A549 (cell line): ENCODE results near the gene MMP11. TPM values are rescaled to one million over a fixed set of nuclear protein-coding genes. Genes with fewer than 3 reads are reported as not detected.
A peak's percentile ranks its signal among the peaks of the same experiment; 100 is the strongest.

Experiments
- ATAC-seq, 2 experiments: fragments of 200-7000 bp in 1 of 2; fragments of >200 bp in 1 of 2; cut with Nextera tagmentation in 1 of 2; cut with Tn5 transposase in 1 of 2; 3 replicates each; pipeline versions ENCODE4 v1.8.0 to v1.9.1; 2018 to 2020; ENCODE audit warnings: mild to moderate bottlenecking in 1 of 2, moderate library complexity in 1 of 2
- CTCF ChIA-PET: fragments of 300-600 bp; sonication (Branson Sonifier 250); formaldehyde crosslinking; extraction: SDS; loops from one replicate; lab custom pipeline; 2021; ENCODE audit warnings: antibody characterized with exemption, inconsistent platforms; lab: Yijun Ruan, JAX
- POLR2A ChIA-PET: fragments of 350-600 bp; formaldehyde crosslinking; extraction: SDS; loops from one replicate; lab custom pipeline; 2021; ENCODE audit warnings: antibody characterized with exemption, inconsistent platforms; lab: Yijun Ruan, JAX
- DNase-seq, 2 experiments: peaks; one replicate each; pipeline versions ENCODE4 v3.0.0 to v3.0.0-alpha.2; 2011 to 2016; ENCODE audit warnings: low read depth in 1 of 2, low spot score in 1 of 2
- FAIRE-seq: peaks from 2 replicates; lab custom pipeline; 2011; peaks lifted over from hg19 to GRCh38; lab: Jason Lieb, UNC
- H3K27ac ChIP-seq, 2 experiments: fragments of >200 bp; sonication (Bioruptor Twin); formaldehyde crosslinking; 3 replicates each; pipeline ENCODE4 v1.5.1; 2016 to 2017
- H3K4me1 ChIP-seq: fragments of >200 bp; sonication (Bioruptor Twin); formaldehyde crosslinking; 3 replicates; pipeline ENCODE4 v1.6.1; 2016
- H3K4me2 ChIP-seq: fragments of >200 bp; sonication (Bioruptor Twin); formaldehyde crosslinking; 3 replicates; pipeline ENCODE4 v1.6.1; 2016
- H3K4me3 ChIP-seq: fragments of >200 bp; sonication (Bioruptor Twin); formaldehyde crosslinking; 3 replicates; pipeline ENCODE4 v1.5.1; 2016
- H3K9me3 ChIP-seq: fragments of >200 bp; sonication (Bioruptor Twin); formaldehyde crosslinking; 3 replicates; pipeline ENCODE4 v1.6.1; 2016
- BHLHE40 ChIP-seq: IDR thresholded peaks from 2 replicates; pipeline ENCODE4 v1.6.1; 2012; ENCODE audit warnings: low read depth, low read length, inconsistent platforms
- CBX8 ChIP-seq: fragments of 200-600 bp; sonication (generic); IDR thresholded peaks from 2 replicates; pipeline ENCODE4 v1.6.1; 2016
- ESRRA ChIP-seq: fragments of 150-350 bp; IDR thresholded peaks from 2 replicates; pipeline ENCODE4 v1.6.1; 2014; ENCODE audit warnings: mild to moderate bottlenecking, low read length, borderline replicate concordance
- FOXS1 ChIP-seq: fragments of 250-450 bp; sonication (Bioruptor Pico); IDR thresholded peaks from 2 replicates; pipeline ENCODE4 v1.5.0; 2020; ENCODE audit warnings: mild to moderate bottlenecking, moderate library complexity
- HEYL ChIP-seq: fragments of 250-450 bp; sonication (Bioruptor Pico); IDR thresholded peaks from 2 replicates; pipeline ENCODE4 v1.8.0; 2021; ENCODE audit warnings: mild to moderate bottlenecking, moderate library complexity
- HOXB5 ChIP-seq: fragments of 250-450 bp; sonication (Bioruptor Pico); IDR thresholded peaks from 2 replicates; pipeline ENCODE4 v1.5.0; 2020; ENCODE audit warnings: mild to moderate bottlenecking, moderate library complexity
- KDM5A ChIP-seq: fragments of 200-600 bp; sonication (generic); IDR thresholded peaks from 2 replicates; pipeline ENCODE4 v1.6.1; 2016; ENCODE audit warnings: antibody characterized with exemption, mild to moderate bottlenecking
- MAFK ChIP-seq: fragments of 450-650 bp; IDR thresholded peaks from 2 replicates; pipeline ENCODE4 v1.6.1; 2014; ENCODE audit not compliant: partially characterized antibody
- MAZ ChIP-seq: fragments of 150-350 bp; IDR thresholded peaks from 2 replicates; pipeline ENCODE4 v1.6.1; 2014; ENCODE audit warnings: antibody characterized with exemption, low read depth, low read length, borderline replicate concordance
- NFE2L2 ChIP-seq: fragments of 150-350 bp; conservative IDR thresholded peaks from 2 replicates; pipeline ENCODE4 v1.6.1; 2014; ENCODE audit warnings: low read length
- NR3C1 ChIP-seq: fragments of >200 bp; sonication (Bioruptor Twin); formaldehyde crosslinking; IDR thresholded peaks from 3 replicates; pipeline ENCODE4 v1.6.1; 2017
- PHF8 ChIP-seq: fragments of 200-600 bp; sonication (generic); IDR thresholded peaks from 2 replicates; pipeline ENCODE4 v1.6.1; 2016; ENCODE audit warnings: low read depth, mild to moderate bottlenecking, antibody characterized with exemption, moderate library complexity, borderline replicate concordance
- RAD21 ChIP-seq, 2 experiments: fragments of >200 bp in 1 of 2; sonication (Bioruptor Twin) in 1 of 2; formaldehyde crosslinking in 1 of 2; IDR thresholded peaks in 1 of 2; conservative IDR thresholded peaks in 1 of 2; 2 replicates in 1 of 2; 3 replicates in 1 of 2; pipeline ENCODE4 v1.6.1; 2012 to 2018; ENCODE audit warnings: inconsistent platforms in 1 of 2
- RARB ChIP-seq: fragments of 250-450 bp; sonication (Bioruptor Pico); IDR thresholded peaks from 2 replicates; pipeline ENCODE4 v1.8.0; 2021; ENCODE audit warnings: mild to moderate bottlenecking, moderate library complexity
- RFX5 ChIP-seq: fragments of 450-650 bp; IDR thresholded peaks from 2 replicates; pipeline ENCODE4 v1.7.1; 2014; ENCODE audit warnings: antibody characterized with exemption, mild to moderate bottlenecking, moderate library complexity
- RNF2 ChIP-seq: fragments of 200-600 bp; sonication (generic); IDR thresholded peaks from 2 replicates; pipeline ENCODE4 v1.6.1; 2016; ENCODE audit warnings: low read depth, mild to moderate bottlenecking, antibody characterized with exemption, moderate library complexity, borderline replicate concordance
- SMC3 ChIP-seq: fragments of >200 bp; sonication (Bioruptor Twin); formaldehyde crosslinking; IDR thresholded peaks from 3 replicates; pipeline ENCODE4 v1.6.1; 2018; ENCODE audit warnings: inconsistent platforms
- SREBF2 ChIP-seq: fragments of 450-650 bp; IDR thresholded peaks from 2 replicates; pipeline ENCODE4 v1.6.1; 2014; ENCODE audit warnings: mild to moderate bottlenecking, moderate library complexity
- TP53 ChIP-seq: fragments of 250-450 bp; sonication (Bioruptor Pico); IDR thresholded peaks from 2 replicates; pipeline ENCODE4 v1.5.0; 2021; ENCODE audit warnings: mild to moderate bottlenecking, moderate library complexity
- WGBS: methylation state at CpG from one replicate; pipeline ENCODE4 v1.1.6; 2017; ENCODE audit errors: missing lambda C conversion rate; 5-methylcytosine and 5-hydroxymethylcytosine counted together
- polyA plus RNA-seq, 4 experiments: library from polyadenylated mRNA; depleted of rRNA in 3 of 4; stranded (reverse); fragments of >200 nt; fragmentation: RNase III in 1 of 4; extraction: RNeasy Plus Mini Kit Qiagen cat#74134 plus additional on column Dnase treatment in 1 of 4; gene quantifications; 2 replicates in 3 of 4; 3 replicates in 1 of 4; pipeline ENCODE4 v1.2.3, GENCODE V29; 2011 to 2017
- TF ChIP-seq, protein P1 (sequence below): IDR thresholded peaks from 2 replicates; pipeline ENCODE4 v1.6.1; 2012; ENCODE audit warnings: low read depth, borderline replicate concordance
- TF ChIP-seq, protein P2 (sequence below): fragments of >200 bp; sonication (Bioruptor Twin); formaldehyde crosslinking; IDR thresholded peaks from 3 replicates; pipeline ENCODE4 v1.5.1; 2016
- TF ChIP-seq, protein P3 (sequence below): fragments of >200 bp; sonication (Bioruptor Twin); formaldehyde crosslinking; IDR thresholded peaks from 3 replicates; pipeline ENCODE4 v1.6.1; 2016
- TF ChIP-seq, protein P4 (sequence below): fragments of 250-450 bp; sonication (Bioruptor Pico); IDR thresholded peaks from 2 replicates; pipeline ENCODE4 v1.5.0; 2021; ENCODE audit warnings: mild to moderate bottlenecking, moderate library complexity, borderline replicate concordance
- TF ChIP-seq, protein P5 (sequence below): fragments of 450-650 bp; IDR thresholded peaks from 2 replicates; pipeline ENCODE4 v1.6.1; 2014; ENCODE audit warnings: antibody characterized with exemption
- TF ChIP-seq, protein P6 (sequence below): IDR thresholded peaks from 2 replicates; pipeline ENCODE4 v1.6.1; 2012

Gene MMP11
- polyA plus RNA-seq, 2 of the 4 experiments (the other 2 are of a cell fraction) = 0.23 to 0.36 TPM

DNA sequence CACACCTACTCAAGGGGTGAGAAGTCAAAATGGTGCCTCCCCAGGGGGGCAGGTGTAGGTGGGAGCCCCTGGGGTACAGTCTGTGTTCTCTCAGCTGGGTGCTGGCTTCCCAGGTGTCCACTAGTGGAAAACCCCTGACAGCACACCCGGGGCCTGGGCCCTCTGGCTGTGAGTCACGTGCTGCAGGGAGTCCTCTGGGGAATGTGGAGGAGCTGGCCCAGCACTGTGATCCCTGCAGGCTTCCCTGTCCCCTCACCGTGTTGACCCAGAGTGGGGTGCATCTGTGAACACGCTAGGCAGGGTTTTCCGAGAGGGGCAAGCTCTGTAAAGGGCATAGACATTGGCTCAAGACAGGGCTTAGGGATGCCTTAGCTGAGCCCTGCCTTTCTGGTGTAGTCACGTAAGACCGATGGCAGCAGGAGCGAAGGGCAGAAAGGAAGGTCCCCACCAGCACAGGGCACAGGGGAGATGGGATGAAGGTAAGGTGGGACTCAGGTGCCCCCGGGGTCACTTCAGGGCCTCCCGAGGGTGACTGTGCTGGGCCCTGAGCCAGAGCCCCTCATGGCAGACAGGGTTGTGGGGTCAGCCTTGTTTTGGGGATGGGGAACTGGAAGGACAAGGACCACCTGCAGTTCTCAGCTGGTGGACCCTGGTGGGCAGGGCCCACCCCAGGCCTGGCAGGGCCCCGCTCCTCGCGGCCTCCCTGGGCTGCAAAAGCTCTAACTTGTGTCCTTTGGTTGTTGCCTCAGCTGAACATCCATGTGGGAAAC is 52.0 kb downstream of the MMP11 start:
- POLR2A ChIA-PET = no interaction called here

DNA sequence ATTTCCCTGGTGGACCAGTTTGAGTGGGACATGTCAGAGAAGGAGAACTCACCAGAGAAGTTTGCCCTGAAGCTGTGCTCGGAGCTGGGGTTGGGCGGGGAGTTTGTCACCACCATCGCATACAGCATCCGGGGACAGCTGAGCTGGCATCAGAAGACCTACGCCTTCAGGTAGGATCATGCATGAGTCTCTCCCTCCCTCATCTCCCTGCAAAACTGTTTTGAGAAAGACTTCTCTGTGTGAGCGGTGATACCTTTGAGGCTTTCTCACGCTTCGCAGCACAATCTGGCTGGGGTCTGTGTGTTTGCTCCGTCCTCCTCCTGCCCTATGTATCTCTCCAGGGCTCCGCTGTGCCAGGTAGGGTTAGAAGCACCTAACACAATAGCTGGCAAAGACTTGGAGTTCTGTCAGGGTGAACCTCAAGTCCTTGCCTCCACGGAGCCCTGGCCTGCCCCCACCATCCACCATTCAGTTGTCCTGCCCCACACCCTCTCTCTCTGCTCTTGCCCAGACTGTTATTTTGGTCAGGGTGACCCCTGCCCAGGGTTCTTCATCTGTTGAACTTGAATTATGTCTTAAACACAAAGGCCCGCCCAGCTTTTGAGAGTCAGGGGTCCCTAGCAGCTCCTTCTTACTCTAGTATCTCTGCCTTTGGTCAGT is 52.7 kb downstream of the MMP11 start:
- CTCF ChIA-PET = interaction anchor here (1.2 to 4.4 kb wide), 3 partner anchors 23 to 57 kb away, joined by 5 to 21 read pairs (median 12); partner anchors contain the start of gene CHCHD10
- FAIRE-seq (no peak), ATAC-seq (no peak), DNase-seq (no peak)
- Histone ChIP-seq H3K4me3 (no peak overlapping the region), H3K27ac (peak overlapping the region; percentile 35 to 37; a peak in 3 of 6 replicates), H3K4me1 (no peaks in the 10 kb centered on the region), H3K9me3 (no peaks in the 10 kb centered on the region), H3K4me2 (no peak overlapping the region)
- 90% methylated on average over 12 of the region's 12 CpGs for WGBS
- POLR2A ChIA-PET = no interaction called here
- TF ChIP-seq NR3C1 (no peak), SREBF2 (no peak), HOXB5 (CRISPR knock-in tag) (no peak), RAD21 (conservative IDR thresholded peaks at IDR 0.05 in 1 of 2, IDR thresholded peaks at IDR 0.05 in 1 of 2) (no peak), CBX8 (no peak), KDM5A (no peak)
- TF ChIP-seq, protein P1, sequence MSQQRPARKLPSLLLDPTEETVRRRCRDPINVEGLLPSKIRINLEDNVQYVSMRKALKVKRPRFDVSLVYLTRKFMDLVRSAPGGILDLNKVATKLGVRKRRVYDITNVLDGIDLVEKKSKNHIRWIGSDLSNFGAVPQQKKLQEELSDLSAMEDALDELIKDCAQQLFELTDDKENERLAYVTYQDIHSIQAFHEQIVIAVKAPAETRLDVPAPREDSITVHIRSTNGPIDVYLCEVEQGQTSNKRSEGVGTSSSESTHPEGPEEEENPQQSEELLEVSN = no peak
- TF ChIP-seq, protein P2, sequence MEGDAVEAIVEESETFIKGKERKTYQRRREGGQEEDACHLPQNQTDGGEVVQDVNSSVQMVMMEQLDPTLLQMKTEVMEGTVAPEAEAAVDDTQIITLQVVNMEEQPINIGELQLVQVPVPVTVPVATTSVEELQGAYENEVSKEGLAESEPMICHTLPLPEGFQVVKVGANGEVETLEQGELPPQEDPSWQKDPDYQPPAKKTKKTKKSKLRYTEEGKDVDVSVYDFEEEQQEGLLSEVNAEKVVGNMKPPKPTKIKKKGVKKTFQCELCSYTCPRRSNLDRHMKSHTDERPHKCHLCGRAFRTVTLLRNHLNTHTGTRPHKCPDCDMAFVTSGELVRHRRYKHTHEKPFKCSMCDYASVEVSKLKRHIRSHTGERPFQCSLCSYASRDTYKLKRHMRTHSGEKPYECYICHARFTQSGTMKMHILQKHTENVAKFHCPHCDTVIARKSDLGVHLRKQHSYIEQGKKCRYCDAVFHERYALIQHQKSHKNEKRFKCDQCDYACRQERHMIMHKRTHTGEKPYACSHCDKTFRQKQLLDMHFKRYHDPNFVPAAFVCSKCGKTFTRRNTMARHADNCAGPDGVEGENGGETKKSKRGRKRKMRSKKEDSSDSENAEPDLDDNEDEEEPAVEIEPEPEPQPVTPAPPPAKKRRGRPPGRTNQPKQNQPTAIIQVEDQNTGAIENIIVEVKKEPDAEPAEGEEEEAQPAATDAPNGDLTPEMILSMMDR = no peak
- TF ChIP-seq, protein P3, sequence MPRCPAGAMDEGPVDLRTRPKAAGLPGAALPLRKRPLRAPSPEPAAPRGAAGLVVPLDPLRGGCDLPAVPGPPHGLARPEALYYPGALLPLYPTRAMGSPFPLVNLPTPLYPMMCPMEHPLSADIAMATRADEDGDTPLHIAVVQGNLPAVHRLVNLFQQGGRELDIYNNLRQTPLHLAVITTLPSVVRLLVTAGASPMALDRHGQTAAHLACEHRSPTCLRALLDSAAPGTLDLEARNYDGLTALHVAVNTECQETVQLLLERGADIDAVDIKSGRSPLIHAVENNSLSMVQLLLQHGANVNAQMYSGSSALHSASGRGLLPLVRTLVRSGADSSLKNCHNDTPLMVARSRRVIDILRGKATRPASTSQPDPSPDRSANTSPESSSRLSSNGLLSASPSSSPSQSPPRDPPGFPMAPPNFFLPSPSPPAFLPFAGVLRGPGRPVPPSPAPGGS = no peak
- TF ChIP-seq, protein P4, sequence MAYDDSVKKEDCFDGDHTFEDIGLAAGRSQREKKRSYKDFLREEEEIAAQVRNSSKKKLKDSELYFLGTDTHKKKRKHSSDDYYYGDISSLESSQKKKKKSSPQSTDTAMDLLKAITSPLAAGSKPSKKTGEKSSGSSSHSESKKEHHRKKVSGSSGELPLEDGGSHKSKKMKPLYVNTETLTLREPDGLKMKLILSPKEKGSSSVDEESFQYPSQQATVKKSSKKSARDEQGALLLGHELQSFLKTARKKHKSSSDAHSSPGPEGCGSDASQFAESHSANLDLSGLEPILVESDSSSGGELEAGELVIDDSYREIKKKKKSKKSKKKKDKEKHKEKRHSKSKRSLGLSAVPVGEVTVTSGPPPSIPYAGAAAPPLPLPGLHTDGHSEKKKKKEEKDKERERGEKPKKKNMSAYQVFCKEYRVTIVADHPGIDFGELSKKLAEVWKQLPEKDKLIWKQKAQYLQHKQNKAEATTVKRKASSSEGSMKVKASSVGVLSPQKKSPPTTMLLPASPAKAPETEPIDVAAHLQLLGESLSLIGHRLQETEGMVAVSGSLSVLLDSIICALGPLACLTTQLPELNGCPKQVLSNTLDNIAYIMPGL (CRISPR knock-in tag) = no peak
- TF ChIP-seq, protein P5, sequence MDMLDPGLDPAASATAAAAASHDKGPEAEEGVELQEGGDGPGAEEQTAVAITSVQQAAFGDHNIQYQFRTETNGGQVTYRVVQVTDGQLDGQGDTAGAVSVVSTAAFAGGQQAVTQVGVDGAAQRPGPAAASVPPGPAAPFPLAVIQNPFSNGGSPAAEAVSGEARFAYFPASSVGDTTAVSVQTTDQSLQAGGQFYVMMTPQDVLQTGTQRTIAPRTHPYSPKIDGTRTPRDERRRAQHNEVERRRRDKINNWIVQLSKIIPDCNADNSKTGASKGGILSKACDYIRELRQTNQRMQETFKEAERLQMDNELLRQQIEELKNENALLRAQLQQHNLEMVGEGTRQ = no peak

More for the DNA sequence above, 52.0 kb downstream of the MMP11 start:
- TF ChIP-seq PHF8 (no peak), HOXB5 (CRISPR knock-in tag) (no peak), SMC3 (no peak), MAFK (no peak), HEYL (no peak), RNF2 (no peak), BHLHE40 (no peak), TP53 (CRISPR knock-in tag) (no peak), RAD21 (conservative IDR thresholded peaks at IDR 0.05 in 1 of 2, IDR thresholded peaks at IDR 0.05 in 1 of 2) (no peak), NFE2L2 (no peak), RARB (CRISPR knock-in tag) (no peak), MAZ (no peak), FOXS1 (CRISPR knock-in tag) (no peak), RFX5 (no peak), ESRRA (no peak)
- TF ChIP-seq, protein P3 = no peak
- TF ChIP-seq, protein P6, sequence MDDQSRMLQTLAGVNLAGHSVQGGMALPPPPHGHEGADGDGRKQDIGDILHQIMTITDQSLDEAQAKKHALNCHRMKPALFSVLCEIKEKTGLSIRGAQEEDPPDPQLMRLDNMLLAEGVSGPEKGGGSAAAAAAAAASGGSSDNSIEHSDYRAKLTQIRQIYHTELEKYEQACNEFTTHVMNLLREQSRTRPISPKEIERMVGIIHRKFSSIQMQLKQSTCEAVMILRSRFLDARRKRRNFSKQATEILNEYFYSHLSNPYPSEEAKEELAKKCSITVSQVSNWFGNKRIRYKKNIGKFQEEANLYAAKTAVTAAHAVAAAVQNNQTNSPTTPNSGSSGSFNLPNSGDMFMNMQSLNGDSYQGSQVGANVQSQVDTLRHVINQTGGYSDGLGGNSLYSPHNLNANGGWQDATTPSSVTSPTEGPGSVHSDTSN = no peak
- TF ChIP-seq, protein P2 = no peak
- H3K4me1 ChIP-seq = no peaks in the 10 kb centered on the region
- CTCF ChIA-PET = interaction anchor here (2.6 to 4.4 kb wide), 2 partner anchors 24 to 57 kb away, joined by 12 to 21 read pairs; partner anchors contain the start of gene CHCHD10
- FAIRE-seq (no peak), DNase-seq (no peak), ATAC-seq (no peak)
- H3K27ac ChIP-seq = no peak overlapping the region
- H3K4me2 ChIP-seq = no peak overlapping the region
- H3K4me3 ChIP-seq = no peak overlapping the region
- WGBS = 86% methylated on average over 4 of the region's 13 CpGs
- H3K9me3 ChIP-seq = no peaks in the 10 kb centered on the region
